Measurements from ENCODE around the gene TMEM258.

TMEM258 gene

GRCh38 chr11:61764606-61765260, 27.7 kb downstream of the TMEM258 start:
- no peak for DNase-seq (ENCODE audit: low read depth, low spot score)
- no peak overlapping the region for H3K27ac ChIP-seq

- DNase-seq (ENCODE audit: low read depth, low spot score) = no peak
- no peak overlapping the region for H3K27ac ChIP-seq
Observed at GRCh38 chr11:61763930-61764605, 28.3 kb downstream of the TMEM258 start.

GRCh38 chr11:61762798-61763197, 29.6 kb downstream of the TMEM258 start:
- no peak for DNase-seq (ENCODE audit: low read depth, low spot score)
- H3K27ac ChIP-seq = no peak overlapping the region

GRCh38 chr11:61762223-61762615, 30.2 kb downstream of the TMEM258 start:
- DNase-seq (ENCODE audit: low read depth, low spot score) = no peak
- no peak overlapping the region for H3K27ac ChIP-seq

- DNase-seq (ENCODE audit: low read depth, low spot score) = no peak
- H3K27ac ChIP-seq = no peak overlapping the region
Observed at GRCh38 chr11:61761440-61762222, 30.8 kb downstream of the TMEM258 start.

- H3K27ac ChIP-seq = no peak overlapping the region
Observed at GRCh38 chr11:61760946-61761345, 31.5 kb downstream of the TMEM258 start.

GRCh38 chr11:61757213-61757862, 35.1 kb downstream of the TMEM258 start:
- H3K27ac ChIP-seq = no peak overlapping the region
- no peak for DNase-seq (ENCODE audit: low read depth, low spot score)

More at GRCh38 chr11:61760946-61761345, 31.5 kb downstream of the TMEM258 start:
- DNase-seq (ENCODE audit: low read depth, low spot score) = no peak

GRCh38 chr11:61756452-61757212, 35.8 kb downstream of the TMEM258 start:
- H3K27ac ChIP-seq = no peak overlapping the region
- no peak for DNase-seq (ENCODE audit: low read depth, low spot score)

GRCh38 chr11:61756147-61756451, 36.3 kb downstream of the TMEM258 start:
- no peak for DNase-seq (ENCODE audit: low read depth, low spot score)
- H3K27ac ChIP-seq = no peak overlapping the region

- DNase-seq (ENCODE audit: low read depth, low spot score) = no peak
- no peak overlapping the region for H3K27ac ChIP-seq
Observed at GRCh38 chr11:61754534-61755482, 37.6 kb downstream of the TMEM258 start.

- no peak overlapping the region for H3K27ac ChIP-seq
Observed at GRCh38 chr11:61753672-61754071, 38.7 kb downstream of the TMEM258 start.

GRCh38 chr11:61752925-61753521, 39.4 kb downstream of the TMEM258 start:
- no peak for DNase-seq (ENCODE audit: low read depth, low spot score)
- H3K27ac ChIP-seq = no peak overlapping the region

More at GRCh38 chr11:61753672-61754071, 38.7 kb downstream of the TMEM258 start:
- no peak for DNase-seq (ENCODE audit: low read depth, low spot score)

- H3K27ac ChIP-seq = no peak within 1 kb of the TSS
- no peak for DNase-seq (ENCODE audit: low read depth, low spot score)
Observed at GRCh38 chr11:61752117-61752924, 40.1 kb downstream of the TMEM258 start, which contains the start of gene MYRF. TSS of gene MYRF (plus strand) at chr11:61752636. CDS start at chr11:61752745, 109 bp downstream.

GRCh38 chr11:61751384-61751783, 41.0 kb downstream of the TMEM258 start:
- no peak overlapping the region for H3K27ac ChIP-seq
- DNase-seq (ENCODE audit: low read depth, low spot score) = no peak

- DNase-seq (ENCODE audit: low read depth, low spot score) = no peak
- no peak overlapping the region for H3K27ac ChIP-seq
Observed at GRCh38 chr11:61750631-61751273, 41.6 kb downstream of the TMEM258 start.

- DNase-seq (ENCODE audit: low read depth, low spot score) = no peak
- no peak overlapping the region for H3K27ac ChIP-seq
Observed at GRCh38 chr11:61749591-61750217, 42.7 kb downstream of the TMEM258 start.

GRCh38 chr11:61747967-61748285, 44.5 kb downstream of the TMEM258 start:
- no peak for DNase-seq (ENCODE audit: low read depth, low spot score)
- no peak overlapping the region for H3K27ac ChIP-seq
